H7 (cell line): ENCODE results near the gene GTF3C6. TPM values are rescaled to one million over a fixed set of nuclear protein-coding genes. Genes with fewer than 3 reads are reported as not detected.
"Not testable (repeated sequence)": the region's sequence is repeated elsewhere in the genome, so short reads cannot be mapped to it uniquely, and the experiment has no call there.

Source experiments
- DNase-seq: peaks from one replicate; pipeline ENCODE4 v3.0.0; 2012
- H3K27me3 ChIP-seq: 2 replicates; pipeline ENCODE4 v1.6.0; 2011; ENCODE audit warnings: mild to moderate bottlenecking, low read length; ENCODE audit not compliant: control insufficient read depth, insufficient read depth
- H3K36me3 ChIP-seq: replicated peaks from 2 replicates; pipeline ENCODE4 v1.5.1; 2011; ENCODE audit warnings: low read length; ENCODE audit not compliant: control insufficient read depth, insufficient read depth
- H3K4me3 ChIP-seq: 2 replicates; pipeline ENCODE4 v1.5.1; 2011; ENCODE audit warnings: low read depth, mild to moderate bottlenecking, control low read depth, low read length, moderate library complexity; ENCODE audit not compliant: insufficient read depth
- total RNA-seq: library from RNA; depleted of rRNA; stranded (reverse); fragments of >200 nt; shearing (Covaris generic); gene quantifications from 2 replicates; pipeline ENCODE4 v1.2.3, GENCODE V29; 2014

GTF3C6 gene
- total RNA-seq, 1 experiment from 2014 or later, result 37.1 TPM

GRCh38 chr6:110953633-110954303 is 4.7 kb upstream of the GTF3C6 start:
- Histone ChIP-seq H3K27me3 (no peaks in the 10 kb centered on the region), H3K36me3 (no peaks in the 10 kb centered on the region), H3K4me3 (no peak overlapping the region)
- DNase-seq, result no peak

GRCh38 chr6:110960014-110960390 is 1.5 kb downstream of the GTF3C6 start:
- Histone ChIP-seq H3K27me3 (no peaks in the 10 kb centered on the region), H3K4me3 (no peak overlapping the region), H3K36me3 (peaks cover 11% of the 10 kb centered on the region)
- DNase-seq, result no peak

- not testable (repeated sequence) for DNase-seq, H3K27me3 ChIP-seq, H3K4me3 ChIP-seq
- H3K36me3 ChIP-seq, result peaks cover 15% of the 10 kb centered on the region
These were observed 4.1 kb downstream of the GTF3C6 start for GRCh38 chr6:110962636-110963035.

DNA sequence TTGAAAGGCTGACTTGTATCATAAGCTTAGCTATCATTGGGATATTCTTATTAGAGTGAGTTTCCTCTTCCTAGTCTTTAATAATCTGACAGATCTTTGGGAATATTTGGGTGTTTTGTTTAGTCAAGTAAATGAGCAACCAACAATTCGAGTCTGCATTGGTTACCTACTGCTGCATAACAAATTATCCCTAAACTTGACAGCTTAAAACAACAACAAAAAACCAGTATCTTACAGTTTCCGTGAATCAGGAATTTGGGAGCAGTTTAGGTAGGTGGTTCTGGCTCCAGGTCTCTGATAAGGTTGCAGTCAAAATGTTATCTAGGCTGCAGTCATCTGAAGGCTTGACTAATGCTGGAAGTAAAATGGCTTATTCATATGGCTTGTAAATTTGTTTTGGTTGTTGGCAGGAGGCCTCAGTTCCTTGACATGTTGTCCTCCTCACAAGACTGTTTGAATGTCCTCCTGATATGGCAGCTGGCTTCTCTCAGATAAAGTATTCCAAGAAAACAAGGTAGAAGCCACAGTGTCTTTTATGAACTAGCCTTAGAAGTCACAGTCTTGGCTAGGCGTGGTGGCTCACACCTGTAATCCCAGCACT is 7.2 kb downstream of the GTF3C6 start:
- peaks cover 14% of the 10 kb centered on the region for H3K36me3 ChIP-seq

DNA sequence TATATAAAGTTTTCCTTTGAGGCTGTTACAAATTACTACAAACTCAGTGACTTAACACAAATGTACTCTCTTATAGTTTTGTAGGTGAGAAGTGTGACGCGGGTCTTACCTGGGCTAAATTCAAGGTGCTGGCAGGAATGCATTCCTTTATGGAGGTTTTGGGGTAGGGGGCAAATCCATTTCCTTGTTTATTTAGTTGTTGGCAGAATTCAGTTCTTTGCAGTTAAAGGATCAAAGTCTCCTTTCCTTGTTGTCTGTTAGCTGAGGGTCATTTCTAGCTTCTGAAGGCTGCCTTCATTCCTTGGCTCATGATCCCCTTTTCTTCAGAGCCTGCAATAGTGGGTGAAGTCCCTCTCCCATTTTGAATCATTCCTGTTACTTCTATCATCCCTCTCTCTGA is 10.2 kb downstream of the GTF3C6 start:
- H3K36me3 ChIP-seq, DNase-seq, H3K4me3 ChIP-seq, H3K27me3 ChIP-seq: not testable (repeated sequence)

More for the DNA sequence above, 7.2 kb downstream of the GTF3C6 start:
- no peak for DNase-seq
- Histone ChIP-seq H3K4me3 (no peak overlapping the region), H3K27me3 (no peaks in the 10 kb centered on the region)

DNA sequence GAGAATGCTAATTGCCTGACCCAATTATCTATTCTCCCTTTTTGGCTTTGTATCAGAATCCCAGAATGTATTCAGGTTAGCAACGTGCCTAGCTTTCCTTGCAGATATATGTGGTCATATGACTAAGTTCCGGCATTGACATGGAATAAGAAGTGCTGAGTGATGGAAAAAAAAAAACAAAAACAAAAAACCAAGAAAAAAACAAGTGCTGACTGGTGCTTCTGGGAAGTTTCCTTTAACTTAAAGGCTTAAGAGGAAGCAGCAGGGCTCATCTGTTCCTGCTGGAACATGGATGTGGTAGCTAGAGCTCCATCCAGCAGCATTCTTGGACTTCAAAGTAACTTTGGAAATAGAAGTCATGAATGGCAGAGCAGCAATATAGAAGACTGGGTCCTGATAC is 13.0 kb downstream of the GTF3C6 start:
- Histone ChIP-seq H3K27me3 (no peaks in the 10 kb centered on the region), H3K36me3 (peaks cover 1% of the 10 kb centered on the region), H3K4me3 (no peak overlapping the region)
- DNase-seq, result no peak

DNA sequence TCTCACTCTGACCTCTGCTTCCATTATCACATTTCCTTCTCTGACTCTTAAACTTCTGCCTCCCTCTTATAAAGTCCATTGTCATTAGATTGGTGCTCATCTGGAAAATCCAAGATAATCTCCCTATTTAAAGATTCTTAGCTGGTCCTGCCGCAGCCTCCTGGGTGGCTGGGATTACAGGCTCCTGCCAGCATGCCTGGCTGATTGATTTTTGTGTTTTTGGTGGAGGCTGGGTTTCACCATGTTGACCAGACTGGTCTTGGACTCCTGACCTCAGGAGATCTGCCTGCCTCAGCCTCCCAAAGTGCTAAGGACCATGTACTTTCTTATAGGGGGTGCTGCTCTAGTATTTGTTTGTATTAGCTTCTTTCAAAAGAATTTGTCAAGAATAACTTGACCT is 18.1 kb downstream of the GTF3C6 start:
- no peak overlapping the region for H3K4me3 ChIP-seq
- no peaks in the 10 kb centered on the region for H3K36me3 ChIP-seq
- H3K27me3 ChIP-seq, result no peaks in the 10 kb centered on the region
- no peak for DNase-seq

GRCh38 chr6:110979565-110980101 is 21.1 kb downstream of the GTF3C6 start:
- H3K4me3 ChIP-seq, result no peak overlapping the region
- no peaks in the 10 kb centered on the region for H3K36me3 ChIP-seq
- H3K27me3 ChIP-seq, result no peaks in the 10 kb centered on the region
- DNase-seq, result no peak

DNA sequence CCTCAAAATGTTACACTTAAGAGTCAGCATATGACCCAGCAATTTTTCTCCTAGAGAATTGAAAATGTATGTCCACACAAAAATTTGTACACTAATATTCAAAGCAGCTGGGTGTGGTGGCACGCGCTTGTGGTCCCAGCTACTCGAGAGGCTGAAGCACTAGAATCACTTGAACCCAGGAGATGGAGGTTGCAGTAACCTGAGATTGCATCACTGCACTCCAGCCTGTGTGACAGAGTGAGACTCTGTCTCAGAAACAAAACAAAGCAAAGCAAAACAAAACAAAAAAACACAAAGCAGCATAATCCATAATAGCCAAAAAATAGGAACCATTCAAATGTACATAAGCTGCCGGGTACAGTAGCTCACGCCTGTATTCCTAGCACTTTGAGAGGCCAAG is 21.7 kb downstream of the GTF3C6 start:
- Histone ChIP-seq H3K4me3 (no peak overlapping the region), H3K27me3 (no peaks in the 10 kb centered on the region), H3K36me3 (no peaks in the 10 kb centered on the region)
- DNase-seq, result no peak

DNA sequence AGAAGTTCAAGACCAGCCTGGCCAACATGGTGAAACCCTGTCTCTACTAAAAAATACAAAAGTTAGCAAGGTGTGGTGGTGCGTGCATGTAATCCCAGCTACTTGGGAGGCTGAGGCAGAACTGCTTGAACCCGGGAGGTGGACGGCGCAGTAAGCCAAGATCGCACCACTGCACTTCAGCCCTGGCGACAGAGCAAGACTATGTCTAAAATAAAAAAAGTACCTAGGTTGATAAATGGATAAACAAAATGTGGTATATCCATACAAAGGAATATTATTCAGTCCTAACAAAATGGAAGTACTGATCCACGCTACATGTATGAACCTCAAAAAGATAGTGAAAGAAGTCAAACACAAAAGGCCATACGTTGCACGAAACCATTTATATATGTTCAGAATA is 22.1 kb downstream of the GTF3C6 start:
- no peak for DNase-seq
- Histone ChIP-seq H3K36me3 (0 out of 2 replicates have a peak, but pooled peaks cover 1% of the 10 kb centered on the region), H3K4me3 (no peak overlapping the region), H3K27me3 (no peaks in the 10 kb centered on the region)

DNA sequence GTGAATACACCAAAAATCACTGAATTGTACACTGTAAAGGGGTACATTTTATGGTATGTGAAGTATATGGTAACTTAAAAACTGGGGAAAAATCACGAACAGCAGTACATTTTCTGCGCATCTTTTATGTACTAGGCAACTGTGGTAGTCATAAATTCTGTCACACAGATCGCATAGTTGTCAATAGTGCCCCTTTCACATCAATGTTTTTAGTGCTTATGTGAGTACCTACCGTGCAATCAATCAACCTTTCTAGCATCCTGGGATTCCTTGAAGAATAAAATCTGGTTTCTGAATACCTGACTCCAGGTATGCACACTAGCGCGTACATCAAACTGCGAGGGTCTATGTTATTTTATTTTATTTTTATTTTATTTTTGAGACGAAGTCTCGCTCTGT is 22.7 kb downstream of the GTF3C6 start:
- Histone ChIP-seq H3K36me3 (peaks cover 4% of the 10 kb centered on the region; the same call in 1 of the 2 replicates), H3K4me3 (peak overlapping the region; percentile 93), H3K27me3 (no peaks in the 10 kb centered on the region)
- DNase-seq, result peak; percentile 14

DNA sequence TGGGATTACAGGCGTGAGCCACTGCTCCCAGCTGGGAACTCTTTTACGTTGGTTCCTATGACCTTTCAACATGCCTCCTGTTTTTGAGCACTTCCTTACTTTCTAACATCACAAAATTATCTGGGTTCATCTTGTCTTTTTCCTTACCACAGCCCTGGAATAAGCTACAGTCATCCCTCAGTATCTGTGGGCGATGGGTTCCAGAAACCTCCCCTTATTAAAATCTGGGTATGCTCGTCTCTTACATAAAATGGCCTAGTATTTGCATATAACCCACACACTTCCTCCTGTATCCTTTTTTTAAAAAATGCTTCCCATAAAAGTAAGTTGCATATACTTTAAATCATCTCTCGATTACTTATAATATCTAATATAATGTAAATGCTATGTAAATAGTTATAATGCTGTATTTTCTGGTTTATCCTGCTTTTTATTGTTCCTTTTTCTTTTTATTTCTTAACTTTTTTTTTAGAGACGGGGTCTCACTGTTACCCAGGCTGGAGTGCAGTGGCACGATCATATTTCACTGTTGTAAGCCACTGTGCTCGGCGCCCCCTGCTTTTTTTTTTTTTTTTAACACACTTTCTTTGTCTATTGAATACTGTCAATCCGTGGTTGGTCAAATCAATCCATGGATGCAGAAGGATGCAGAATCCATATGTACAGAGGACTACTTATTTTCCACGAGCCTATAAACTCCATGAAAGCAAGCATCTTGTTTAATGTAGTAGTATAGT is 32.5 kb downstream of the GTF3C6 start:
- Histone ChIP-seq H3K27me3 (no peaks in the 10 kb centered on the region), H3K36me3 (peaks cover 17% of the 10 kb centered on the region), H3K4me3 (no peak overlapping the region)
- DNase-seq, result no peak

DNA sequence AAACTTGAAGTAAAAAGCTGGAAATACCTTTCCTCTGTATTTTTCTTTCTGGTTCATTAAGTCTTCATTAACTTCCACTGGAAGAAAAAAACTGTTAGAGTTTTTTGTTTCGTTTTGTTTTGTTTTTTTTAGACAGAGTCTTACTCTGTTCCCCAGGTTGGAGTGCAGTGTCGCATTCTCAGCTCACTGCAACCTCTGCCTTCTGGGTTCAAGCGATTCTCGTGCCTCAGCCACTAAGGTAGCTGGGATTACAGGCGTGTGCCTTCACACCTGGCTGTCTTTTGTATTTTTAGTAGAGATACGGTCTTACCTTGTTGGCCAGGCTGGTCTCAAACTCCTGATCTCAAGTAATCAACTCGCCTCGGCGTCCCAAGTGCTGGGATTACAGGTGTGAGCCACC is 38.2 kb downstream of the GTF3C6 start:
- H3K36me3 ChIP-seq, result peaks cover 16% of the 10 kb centered on the region
- DNase-seq, result no peak

GRCh38 chr6:110999634-111000270 is 41.2 kb downstream of the GTF3C6 start:
- DNase-seq, result no peak
- no peak overlapping the region for H3K4me3 ChIP-seq
- H3K27me3 ChIP-seq, result no peaks in the 10 kb centered on the region
- peaks cover 19% of the 10 kb centered on the region for H3K36me3 ChIP-seq

More for the DNA sequence above, 38.2 kb downstream of the GTF3C6 start:
- Histone ChIP-seq H3K4me3 (no peak overlapping the region), H3K27me3 (no peaks in the 10 kb centered on the region)
